WTC11 (cell line): ENCODE measurements around the gene C3orf85.

Experiments used
- CBFB ChIP-seq: sonication (generic); formaldehyde crosslinking; IDR thresholded peaks from 2 replicates; pipeline ENCODE4 v1.8.1; 2022; ENCODE audit warnings: mild to moderate bottlenecking, low read depth, missing genetic modification reagents
- ELF4 ChIP-seq: sonication (generic); formaldehyde crosslinking; IDR thresholded peaks from 2 replicates; pipeline ENCODE4 v1.8.1; 2022; ENCODE audit warnings: low read depth, mild to moderate bottlenecking, moderate library complexity, missing genetic modification reagents
- EMX1 ChIP-seq: fragments of 250-450 bp; sonication (Bioruptor Pico); IDR thresholded peaks from 2 replicates; pipeline ENCODE4 v1.8.0; 2021; ENCODE audit warnings: mild to moderate bottlenecking
- FOXJ3 ChIP-seq: sonication (generic); formaldehyde crosslinking; IDR thresholded peaks from 2 replicates; pipeline ENCODE4 v1.9.0; 2021; ENCODE audit warnings: missing genetic modification reagents, mild to moderate bottlenecking, borderline replicate concordance
- PRDM15 ChIP-seq: sonication (generic); formaldehyde crosslinking; IDR thresholded peaks from 2 replicates; pipeline ENCODE4 v1.8.0; 2022; ENCODE audit warnings: missing genetic modification reagents
- SP1 ChIP-seq: sonication (generic); formaldehyde crosslinking; conservative IDR thresholded peaks from 2 replicates; pipeline ENCODE4 v1.8.1; 2022; ENCODE audit warnings: missing genetic modification reagents
- TEAD4 ChIP-seq: sonication (generic); formaldehyde crosslinking; IDR thresholded peaks from 2 replicates; pipeline ENCODE4 v1.8.0; 2022; ENCODE audit warnings: mild to moderate bottlenecking, missing genetic modification reagents
- ZNF232 ChIP-seq: sonication (generic); formaldehyde crosslinking; IDR thresholded peaks from 2 replicates; pipeline ENCODE4 v1.8.0; 2022; ENCODE audit warnings: mild to moderate bottlenecking, missing genetic modification reagents
- ZNF263 ChIP-seq: sonication (generic); formaldehyde crosslinking; IDR thresholded peaks from 2 replicates; pipeline ENCODE4 v1.8.1; 2022; ENCODE audit warnings: low read depth, mild to moderate bottlenecking, moderate library complexity, missing genetic modification reagents
- ZNF317 ChIP-seq: sonication (generic); formaldehyde crosslinking; IDR thresholded peaks from 2 replicates; pipeline ENCODE4 v1.8.1; 2023; ENCODE audit warnings: low read depth, mild to moderate bottlenecking, moderate library complexity, missing genetic modification reagents, borderline replicate concordance
- TF ChIP-seq, protein P1 (sequence below): fragments of 200-600 bp; IDR thresholded peaks from 2 replicates; pipeline ENCODE4 v1.8.0; 2022; ENCODE audit warnings: antibody characterized with exemption
- TF ChIP-seq, protein P2 (sequence below): fragments of 250-450 bp; sonication (Bioruptor Pico); IDR thresholded peaks from 2 replicates; pipeline ENCODE4 v1.9.0; 2021; ENCODE audit warnings: mild to moderate bottlenecking
- TF ChIP-seq, protein P3 (sequence below): sonication (generic); formaldehyde crosslinking; IDR thresholded peaks from 2 replicates; pipeline ENCODE4 v1.8.0; 2023; ENCODE audit warnings: missing genetic modification reagents, mild to moderate bottlenecking, borderline replicate concordance

GRCh38 chr3:109118584-109118983, 17.9 kb upstream of the C3orf85 start:
- TF ChIP-seq, protein P1, sequence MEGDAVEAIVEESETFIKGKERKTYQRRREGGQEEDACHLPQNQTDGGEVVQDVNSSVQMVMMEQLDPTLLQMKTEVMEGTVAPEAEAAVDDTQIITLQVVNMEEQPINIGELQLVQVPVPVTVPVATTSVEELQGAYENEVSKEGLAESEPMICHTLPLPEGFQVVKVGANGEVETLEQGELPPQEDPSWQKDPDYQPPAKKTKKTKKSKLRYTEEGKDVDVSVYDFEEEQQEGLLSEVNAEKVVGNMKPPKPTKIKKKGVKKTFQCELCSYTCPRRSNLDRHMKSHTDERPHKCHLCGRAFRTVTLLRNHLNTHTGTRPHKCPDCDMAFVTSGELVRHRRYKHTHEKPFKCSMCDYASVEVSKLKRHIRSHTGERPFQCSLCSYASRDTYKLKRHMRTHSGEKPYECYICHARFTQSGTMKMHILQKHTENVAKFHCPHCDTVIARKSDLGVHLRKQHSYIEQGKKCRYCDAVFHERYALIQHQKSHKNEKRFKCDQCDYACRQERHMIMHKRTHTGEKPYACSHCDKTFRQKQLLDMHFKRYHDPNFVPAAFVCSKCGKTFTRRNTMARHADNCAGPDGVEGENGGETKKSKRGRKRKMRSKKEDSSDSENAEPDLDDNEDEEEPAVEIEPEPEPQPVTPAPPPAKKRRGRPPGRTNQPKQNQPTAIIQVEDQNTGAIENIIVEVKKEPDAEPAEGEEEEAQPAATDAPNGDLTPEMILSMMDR: no peak
- TF ChIP-seq ELF4 (CRISPR knock-in tag) (no peak), SP1 (CRISPR knock-in tag) (no peak), EMX1 (CRISPR knock-in tag) (no peak), TEAD4 (CRISPR knock-in tag) (no peak), CBFB (CRISPR knock-in tag) (no peak), ZNF317 (CRISPR knock-in tag) (no peak), ZNF263 (no peak), ZNF232 (CRISPR knock-in tag) (no peak), PRDM15 (CRISPR knock-in tag) (no peak), FOXJ3 (CRISPR knock-in tag) (no peak)
- TF ChIP-seq, protein P2, sequence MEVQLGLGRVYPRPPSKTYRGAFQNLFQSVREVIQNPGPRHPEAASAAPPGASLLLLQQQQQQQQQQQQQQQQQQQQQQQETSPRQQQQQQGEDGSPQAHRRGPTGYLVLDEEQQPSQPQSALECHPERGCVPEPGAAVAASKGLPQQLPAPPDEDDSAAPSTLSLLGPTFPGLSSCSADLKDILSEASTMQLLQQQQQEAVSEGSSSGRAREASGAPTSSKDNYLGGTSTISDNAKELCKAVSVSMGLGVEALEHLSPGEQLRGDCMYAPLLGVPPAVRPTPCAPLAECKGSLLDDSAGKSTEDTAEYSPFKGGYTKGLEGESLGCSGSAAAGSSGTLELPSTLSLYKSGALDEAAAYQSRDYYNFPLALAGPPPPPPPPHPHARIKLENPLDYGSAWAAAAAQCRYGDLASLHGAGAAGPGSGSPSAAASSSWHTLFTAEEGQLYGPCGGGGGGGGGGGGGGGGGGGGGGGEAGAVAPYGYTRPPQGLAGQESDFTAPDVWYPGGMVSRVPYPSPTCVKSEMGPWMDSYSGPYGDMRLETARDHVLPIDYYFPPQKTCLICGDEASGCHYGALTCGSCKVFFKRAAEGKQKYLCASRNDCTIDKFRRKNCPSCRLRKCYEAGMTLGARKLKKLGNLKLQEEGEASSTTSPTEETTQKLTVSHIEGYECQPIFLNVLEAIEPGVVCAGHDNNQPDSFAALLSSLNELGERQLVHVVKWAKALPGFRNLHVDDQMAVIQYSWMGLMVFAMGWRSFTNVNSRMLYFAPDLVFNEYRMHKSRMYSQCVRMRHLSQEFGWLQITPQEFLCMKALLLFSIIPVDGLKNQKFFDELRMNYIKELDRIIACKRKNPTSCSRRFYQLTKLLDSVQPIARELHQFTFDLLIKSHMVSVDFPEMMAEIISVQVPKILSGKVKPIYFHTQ (CRISPR knock-in tag): no peak
- TF ChIP-seq, protein P3, sequence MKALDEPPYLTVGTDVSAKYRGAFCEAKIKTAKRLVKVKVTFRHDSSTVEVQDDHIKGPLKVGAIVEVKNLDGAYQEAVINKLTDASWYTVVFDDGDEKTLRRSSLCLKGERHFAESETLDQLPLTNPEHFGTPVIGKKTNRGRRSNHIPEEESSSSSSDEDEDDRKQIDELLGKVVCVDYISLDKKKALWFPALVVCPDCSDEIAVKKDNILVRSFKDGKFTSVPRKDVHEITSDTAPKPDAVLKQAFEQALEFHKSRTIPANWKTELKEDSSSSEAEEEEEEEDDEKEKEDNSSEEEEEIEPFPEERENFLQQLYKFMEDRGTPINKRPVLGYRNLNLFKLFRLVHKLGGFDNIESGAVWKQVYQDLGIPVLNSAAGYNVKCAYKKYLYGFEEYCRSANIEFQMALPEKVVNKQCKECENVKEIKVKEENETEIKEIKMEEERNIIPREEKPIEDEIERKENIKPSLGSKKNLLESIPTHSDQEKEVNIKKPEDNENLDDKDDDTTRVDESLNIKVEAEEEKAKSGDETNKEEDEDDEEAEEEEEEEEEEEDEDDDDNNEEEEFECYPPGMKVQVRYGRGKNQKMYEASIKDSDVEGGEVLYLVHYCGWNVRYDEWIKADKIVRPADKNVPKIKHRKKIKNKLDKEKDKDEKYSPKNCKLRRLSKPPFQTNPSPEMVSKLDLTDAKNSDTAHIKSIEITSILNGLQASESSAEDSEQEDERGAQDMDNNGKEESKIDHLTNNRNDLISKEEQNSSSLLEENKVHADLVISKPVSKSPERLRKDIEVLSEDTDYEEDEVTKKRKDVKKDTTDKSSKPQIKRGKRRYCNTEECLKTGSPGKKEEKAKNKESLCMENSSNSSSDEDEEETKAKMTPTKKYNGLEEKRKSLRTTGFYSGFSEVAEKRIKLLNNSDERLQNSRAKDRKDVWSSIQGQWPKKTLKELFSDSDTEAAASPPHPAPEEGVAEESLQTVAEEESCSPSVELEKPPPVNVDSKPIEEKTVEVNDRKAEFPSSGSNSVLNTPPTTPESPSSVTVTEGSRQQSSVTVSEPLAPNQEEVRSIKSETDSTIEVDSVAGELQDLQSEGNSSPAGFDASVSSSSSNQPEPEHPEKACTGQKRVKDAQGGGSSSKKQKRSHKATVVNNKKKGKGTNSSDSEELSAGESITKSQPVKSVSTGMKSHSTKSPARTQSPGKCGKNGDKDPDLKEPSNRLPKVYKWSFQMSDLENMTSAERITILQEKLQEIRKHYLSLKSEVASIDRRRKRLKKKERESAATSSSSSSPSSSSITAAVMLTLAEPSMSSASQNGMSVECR (CRISPR knock-in tag): no peak
